Peyer's patch (tissue), 4 donors: ENCODE measurements around the gene RXRA.

Experiments used
- CTCF ChIP-seq, 6 experiments: fragments of 450-650 bp in 4 of 6; fragments of 200-600 bp in 2 of 6; sonication (generic) in 1 of 6; IDR thresholded peaks; one replicate each; pipeline ENCODE4 v1.5.1; 2017 to 2019; ENCODE audit warnings: antibody characterized with exemption in 6 of 6, mild to moderate bottlenecking in 3 of 6, moderate library complexity in 1 of 6
- POLR2A ChIP-seq, 2 donors: fragments of 450-650 bp; IDR thresholded peaks; one replicate each; pipeline ENCODE4 v1.5.1; 2017; ENCODE audit warnings: antibody characterized with exemption in 2 of 2, mild to moderate bottlenecking in 2 of 2, moderate library complexity in 2 of 2

- TF ChIP-seq CTCF (IDR thresholded peaks at IDR 0.05) (no peak), POLR2A (IDR thresholded peaks at IDR 0.05) (no peak)
These were observed 41.5 kb upstream of the RXRA start for GRCh38 chr9:134284741-134285140.
